Inflammatory macrophage treated with lipopolysaccharide for 4 hours (primary cell): ENCODE data around the gene BAIAP2L1.
A peak's percentile ranks its signal among the peaks of the same experiment; 100 is the strongest.
"Not testable (repeated sequence)": the region's sequence is repeated elsewhere in the genome, so short reads cannot be mapped to it uniquely, and the experiment has no call there.

ENCODE experiments used
- DNase-seq: peaks from one replicate; pipeline ENCODE4 v3.0.0-alpha.2; 2020

The BAIAP2L1 gene

GRCh38 chr7:98400542-98401340 is at the start of gene BAIAP2L1:
Gene BAIAP2L1 (minus strand): TSS chr7:98401090. CDS start chr7:98400852, 238 bp downstream.
- peak; percentile 6 for DNase-seq

- no peak for DNase-seq
These were observed 47.9 kb upstream of the BAIAP2L1 start for GRCh38 chr7:98448766-98449165.

- not testable (repeated sequence) for DNase-seq
These were observed 40.1 kb upstream of the BAIAP2L1 start for GRCh38 chr7:98440992-98441391.

GRCh38 chr7:98439484-98439883 is 38.6 kb upstream of the BAIAP2L1 start:
- no peak for DNase-seq

GRCh38 chr7:98434087-98434486 is 33.2 kb upstream of the BAIAP2L1 start:
- no peak for DNase-seq

- DNase-seq = no peak
These were observed 28.9 kb upstream of the BAIAP2L1 start for GRCh38 chr7:98429799-98430198.

GRCh38 chr7:98423043-98423442 is 22.2 kb upstream of the BAIAP2L1 start:
- DNase-seq = peak; percentile 6

GRCh38 chr7:98420966-98421612 is 20.2 kb upstream of the BAIAP2L1 start:
- no peak for DNase-seq

- not testable (repeated sequence) for DNase-seq
These were observed 19.1 kb upstream of the BAIAP2L1 start for GRCh38 chr7:98419988-98420387.

GRCh38 chr7:98419316-98419691 is 18.4 kb upstream of the BAIAP2L1 start:
- DNase-seq = not testable (repeated sequence)

GRCh38 chr7:98418636-98419315 is 17.9 kb upstream of the BAIAP2L1 start:
- DNase-seq = peak; percentile 75

GRCh38 chr7:98418271-98418635 is 17.4 kb upstream of the BAIAP2L1 start:
- no peak for DNase-seq

- DNase-seq = peak; percentile 56
These were observed 16.8 kb upstream of the BAIAP2L1 start for GRCh38 chr7:98417604-98418270.

GRCh38 chr7:98414205-98414900 is 13.5 kb upstream of the BAIAP2L1 start:
- no peak for DNase-seq

- not testable (repeated sequence) for DNase-seq
These were observed 12.8 kb upstream of the BAIAP2L1 start for GRCh38 chr7:98413655-98414054.

GRCh38 chr7:98409843-98410242 is 9.0 kb upstream of the BAIAP2L1 start:
- peak; percentile 26 for DNase-seq

- not testable (repeated sequence) for DNase-seq
These were observed 7.3 kb upstream of the BAIAP2L1 start for GRCh38 chr7:98408146-98408545.

- DNase-seq = no peak
These were observed 5.9 kb upstream of the BAIAP2L1 start for GRCh38 chr7:98406827-98407226.

GRCh38 chr7:98404840-98405239 is 4.0 kb upstream of the BAIAP2L1 start:
- DNase-seq = no peak

- no peak for DNase-seq
These were observed 874 bp downstream of the BAIAP2L1 start for GRCh38 chr7:98399890-98400541.

GRCh38 chr7:98399462-98399861 is 1.4 kb downstream of the BAIAP2L1 start:
- DNase-seq = no peak
